LNCaP clone FGC (cell line): ENCODE results near the gene HES6.

Experiments
- DNase-seq: peaks from one replicate; pipeline ENCODE4 v3.0.0-alpha.2; 2011; ENCODE audit warnings: low read depth
- H3K4me3 ChIP-seq: 2 replicates; pipeline ENCODE4 v1.5.1; 2011; ENCODE audit warnings: mild to moderate bottlenecking, low read depth, low read length, control low read depth
- CTCF ChIP-seq: IDR thresholded peaks from 2 replicates; pipeline ENCODE4 v1.5.1; 2012; ENCODE audit warnings: mild to moderate bottlenecking; ENCODE audit not compliant: control insufficient read depth, insufficient read depth; ENCODE audit errors: extremely low read depth

The HES6 gene

GRCh38 chr2:238207006-238207405 is 32.8 kb downstream of the HES6 start:
- no peak for TF ChIP-seq CTCF
- DNase-seq: no peak

GRCh38 chr2:238203973-238204683 is 35.7 kb downstream of the HES6 start:
- TF ChIP-seq CTCF: no peak
- no peak for DNase-seq
- H3K4me3 ChIP-seq: peak overlapping the region; percentile 70

More at GRCh38 chr2:238207006-238207405, 32.8 kb downstream of the HES6 start:
- no peak overlapping the region for H3K4me3 ChIP-seq

- peak; percentile 15 for DNase-seq
- TF ChIP-seq CTCF: no peak
Measured at GRCh38 chr2:238203094-238203972, 36.5 kb downstream of the HES6 start, which contains the start of gene ILKAP. Gene ILKAP, minus strand, starts transcription at chr2:238203695. Its CDS starts 142 bp downstream, at chr2:238203553.

GRCh38 chr2:238202326-238203093 is 37.3 kb downstream of the HES6 start:
- no peak for DNase-seq
- H3K4me3 ChIP-seq: peak overlapping the region; percentile 70
- no peak for TF ChIP-seq CTCF

More at GRCh38 chr2:238203094-238203972, 36.5 kb downstream of the HES6 start, which contains the start of gene ILKAP:
- peak within 1 kb of the TSS; percentile 70 for H3K4me3 ChIP-seq

- TF ChIP-seq CTCF: no peak
- DNase-seq: no peak
- no peak overlapping the region for H3K4me3 ChIP-seq
Measured at GRCh38 chr2:238190445-238190844, 49.4 kb downstream of the HES6 start.
